Activated T-helper 1 cell treated with anti-CD3 and anti-CD28 coated beads, Interleukin-12 subunit alpha, Interleukin-12 subunit beta, Interleukin-2, Interleukin-4 antibody, amounts not matched to agents 30 ng/mL and 10 ng/mL and 1 ng/mL, durations not matched to agents 14 hours and 24 hours and 36 hours (primary cell): ENCODE measurements around the gene KLHL33. TPM values are rescaled to one million over a fixed set of nuclear protein-coding genes. Genes with fewer than 3 reads are reported as not detected.
"Not testable (repeated sequence)": the region's sequence is repeated elsewhere in the genome, so short reads cannot be mapped to it uniquely, and the experiment has no call there.

Experiments
- DNase-seq: peaks from one replicate; pipeline ENCODE4 v3.0.0; 2021; ENCODE audit warnings: low spot score
- H3K27ac Mint-ChIP-seq: one replicate; pipeline ENCODE4 v1.8.0; 2021; ENCODE audit warnings: mild to moderate bottlenecking, mixed read lengths
- H3K27me3 Mint-ChIP-seq: one replicate; pipeline ENCODE4 v1.8.0; 2022; ENCODE audit warnings: mild to moderate bottlenecking, moderate library complexity, mixed read lengths; ENCODE audit not compliant: insufficient read depth
- H3K36me3 Mint-ChIP-seq: one replicate; pipeline ENCODE4 v1.8.0; 2021; ENCODE audit warnings: low read depth, mixed read lengths
- H3K4me1 Mint-ChIP-seq: one replicate; pipeline ENCODE4 v1.8.0; 2021; ENCODE audit warnings: low read depth, mixed read lengths
- H3K4me3 Mint-ChIP-seq: one replicate; pipeline ENCODE4 v1.8.0; 2021; ENCODE audit warnings: mild to moderate bottlenecking, moderate library complexity, mixed read lengths
- H3K9me3 Mint-ChIP-seq: one replicate; pipeline ENCODE4 v1.8.0; 2021; ENCODE audit warnings: mixed read lengths
- intact Hi-C: fragments of 100-400 bp; cut with micrococcal nuclease; formaldehyde crosslinking; loops from one replicate; pipeline ENCODE4 v1.15.1; 2024
- total RNA-seq: library from RNA; stranded (reverse); gene quantifications from 2 replicates; pipeline ENCODE4 v1.2.3, GENCODE V29; 2022

KLHL33 gene
- total RNA-seq, 1 donor from 2014 or later: 0.05 TPM

GRCh38 chr14:20461225-20462141 is 25.5 kb upstream of the KLHL33 start, which contains the start of gene PIP4P1:
Gene PIP4P1 (minus strand): TSS chr14:20461434. CDS start chr14:20461325, 109 bp downstream.
- intact Hi-C loops: loop anchor here (1.0 to 5.0 kb wide), 9 partner anchors 8 to 806 kb away; partner anchors contain the start of genes CCNB1IP1, HNRNPC, PARP2 and PNP

GRCh38 chr14:20460458-20461224 is 24.7 kb upstream of the KLHL33 start:
- H3K9me3 Mint-ChIP-seq: no peaks in the 10 kb centered on the region
- H3K36me3 Mint-ChIP-seq: peaks cover 26% of the 10 kb centered on the region
- H3K27ac Mint-ChIP-seq: peak overlapping the region; percentile 70
- H3K4me3 Mint-ChIP-seq: peak overlapping the region; percentile 94
- intact Hi-C loops: loop anchor here (1.0 to 5.0 kb wide), 9 partner anchors 7 to 807 kb away; partner anchors contain the start of genes CCNB1IP1, HNRNPC, PARP2 and PNP
- H3K27me3 Mint-ChIP-seq: no peaks in the 10 kb centered on the region
- H3K4me1 Mint-ChIP-seq: peaks cover 23% of the 10 kb centered on the region
- DNase-seq: no peak

More at GRCh38 chr14:20461225-20462141, 25.5 kb upstream of the KLHL33 start, which contains the start of gene PIP4P1:
- Mint-ChIP-seq H3K4me3 (peak within 1 kb of the TSS; percentile 94), H3K9me3 (no peaks in the 10 kb centered on the region), H3K27me3 (no peaks in the 10 kb centered on the region), H3K27ac (peak within 1 kb of the TSS; percentile 87), H3K4me1 (peaks cover 23% of the 10 kb centered on the region), H3K36me3 (peaks cover 26% of the 10 kb centered on the region)
- DNase-seq: peak; percentile 99

GRCh38 chr14:20458031-20458789 is 22.2 kb upstream of the KLHL33 start:
- peaks cover 26% of the 10 kb centered on the region for H3K36me3 Mint-ChIP-seq
- H3K27me3 Mint-ChIP-seq: no peaks in the 10 kb centered on the region
- no peaks in the 10 kb centered on the region for H3K9me3 Mint-ChIP-seq
- H3K4me3 Mint-ChIP-seq: no peak overlapping the region
- no peak overlapping the region for H3K27ac Mint-ChIP-seq
- intact Hi-C loops: no loop called here
- H3K4me1 Mint-ChIP-seq: peaks cover 23% of the 10 kb centered on the region
- no peak for DNase-seq

- no peak for DNase-seq
- peak overlapping the region; percentile 32 for H3K27ac Mint-ChIP-seq
- intact Hi-C loops: no loop called here
- H3K4me1 Mint-ChIP-seq: peaks cover 23% of the 10 kb centered on the region
- H3K36me3 Mint-ChIP-seq: peaks cover 36% of the 10 kb centered on the region
- H3K4me3 Mint-ChIP-seq: no peak overlapping the region
- no peaks in the 10 kb centered on the region for H3K9me3 Mint-ChIP-seq
- H3K27me3 Mint-ChIP-seq: no peaks in the 10 kb centered on the region
These were observed 21.0 kb upstream of the KLHL33 start for GRCh38 chr14:20456971-20457370.

GRCh38 chr14:20455355-20456300 is 19.7 kb upstream of the KLHL33 start:
- DNase-seq: no peak
- Mint-ChIP-seq H3K36me3 (peaks cover 42% of the 10 kb centered on the region), H3K9me3 (no peaks in the 10 kb centered on the region), H3K4me3 (no peak overlapping the region), H3K4me1 (peaks cover 20% of the 10 kb centered on the region), H3K27me3 (no peaks in the 10 kb centered on the region), H3K27ac (no peak overlapping the region)
- intact Hi-C loops: loop anchor here (2.0 kb wide), 4 partner anchors 13 to 225 kb away; partner anchors contain the start of gene PNP

- Mint-ChIP-seq H3K4me1 (peaks cover 11% of the 10 kb centered on the region), H3K27me3 (no peaks in the 10 kb centered on the region), H3K9me3 (no peaks in the 10 kb centered on the region), H3K36me3 (peaks cover 39% of the 10 kb centered on the region), H3K27ac (no peak within 1 kb of the TSS), H3K4me3 (peak within 1 kb of the TSS; percentile 53)
- peak; percentile 97 for DNase-seq
- intact Hi-C loops: loop anchor here (1.0 to 2.0 kb wide), 7 partner anchors 14 to 226 kb away; partner anchors contain the start of genes PARP2, PNP and TEP1
These were observed 18.8 kb upstream of the KLHL33 start, which contains the start of the genes APEX1 and OSGEP for GRCh38 chr14:20454516-20455354. Gene APEX1 (plus strand): TSS chr14:20455226. CDS start chr14:20455646, 420 bp downstream. Gene OSGEP (minus strand): TSS chr14:20454812. CDS start chr14:20454683, 129 bp downstream.

- not testable (repeated sequence) for DNase-seq, H3K27ac Mint-ChIP-seq, H3K4me1 Mint-ChIP-seq, H3K9me3 Mint-ChIP-seq, H3K27me3 Mint-ChIP-seq
- peak overlapping the region; percentile 34 for H3K4me3 Mint-ChIP-seq
- peaks cover 43% of the 10 kb centered on the region for H3K36me3 Mint-ChIP-seq
- intact Hi-C loops: loop anchor here (1.0 kb wide), 1 partner anchor 8 kb away; the partner anchor contains the start of gene PIP4P1
These were observed 16.9 kb upstream of the KLHL33 start for GRCh38 chr14:20452831-20453230.

GRCh38 chr14:20446889-20447288 is 10.9 kb upstream of the KLHL33 start:
- H3K27me3 Mint-ChIP-seq: no peaks in the 10 kb centered on the region
- peaks cover 44% of the 10 kb centered on the region for H3K36me3 Mint-ChIP-seq
- H3K4me3 Mint-ChIP-seq: no peak overlapping the region
- no peak for DNase-seq
- intact Hi-C loops: no loop called here
- H3K27ac Mint-ChIP-seq: no peak overlapping the region
- H3K4me1 Mint-ChIP-seq: peaks cover 11% of the 10 kb centered on the region
- no peaks in the 10 kb centered on the region for H3K9me3 Mint-ChIP-seq

GRCh38 chr14:20443650-20444049 is 7.7 kb upstream of the KLHL33 start:
- peaks cover 28% of the 10 kb centered on the region for H3K4me1 Mint-ChIP-seq
- intact Hi-C loops, H3K27me3 Mint-ChIP-seq: not testable (repeated sequence)

GRCh38 chr14:20441461-20441860 is 5.5 kb upstream of the KLHL33 start:
- intact Hi-C loops: no loop called here
- Mint-ChIP-seq H3K27me3 (no peaks in the 10 kb centered on the region), H3K4me3 (no peak overlapping the region), H3K9me3 (no peaks in the 10 kb centered on the region), H3K27ac (no peak overlapping the region), H3K36me3 (peaks cover 5% of the 10 kb centered on the region), H3K4me1 (peaks cover 28% of the 10 kb centered on the region)
- no peak for DNase-seq

More at GRCh38 chr14:20443650-20444049, 7.7 kb upstream of the KLHL33 start:
- not testable (repeated sequence) for H3K27ac Mint-ChIP-seq, H3K4me3 Mint-ChIP-seq, DNase-seq, H3K9me3 Mint-ChIP-seq
- peaks cover 26% of the 10 kb centered on the region for H3K36me3 Mint-ChIP-seq
